SK-N-SH (cell line): ENCODE data around the gene OIP5. TPM values are rescaled to one million over a fixed set of nuclear protein-coding genes. Genes with fewer than 3 reads are reported as not detected.

Experiments
- CTCF ChIA-PET: fragments of 300-600, 350-600 bp; formaldehyde crosslinking; extraction: SDS; loops from one replicate; lab custom pipeline; 2021; lab: Yijun Ruan, JAX
- POLR2A ChIA-PET: fragments of 350-600 bp; sonication (Branson Sonifier 250); formaldehyde crosslinking; extraction: SDS; loops from one replicate; lab custom pipeline; 2020; ENCODE audit warnings: antibody characterized with exemption, inconsistent platforms; lab: Yijun Ruan, JAX
- DNase-seq: peaks from one replicate; pipeline ENCODE4 v3.0.0; 2012
- H2AFZ ChIP-seq: fragments of 200-600 bp; sonication (generic); 2 replicates; pipeline ENCODE4 v1.8.1; 2016; ENCODE audit warnings: antibody characterized with exemption, mild to moderate bottlenecking, low read depth
- H3F3A ChIP-seq: fragments of 200-600 bp; sonication (generic); replicated peaks from 2 replicates; pipeline ENCODE3; 2016; ENCODE audit warnings: antibody characterized with exemption, mild to moderate bottlenecking; ENCODE audit not compliant: insufficient read depth
- H3K27ac ChIP-seq, 2 experiments: fragments of 200-500 bp in 1 of 2; fragments of 200-600 bp in 1 of 2; sonication (Bioruptor generic) in 1 of 2; sonication (generic), shearing (Covaris generic) in 1 of 2; 2 replicates each; pipeline versions ENCODE4 v1.5.1 to v1.6.1; 2014 to 2016; ENCODE audit warnings: low read depth in 2 of 2, inconsistent platforms in 1 of 2, low read length in 1 of 2, mild to moderate bottlenecking in 1 of 2, mixed read lengths in 1 of 2
- H3K27me3 ChIP-seq: fragments of 200-600 bp; sonication (generic), shearing (Covaris generic); 2 replicates; pipeline ENCODE4 v1.6.1; 2016; ENCODE audit warnings: mixed run types; ENCODE audit not compliant: insufficient read depth
- H3K36me3 ChIP-seq, 2 experiments: fragments of 200-500 bp in 1 of 2; fragments of 200-600 bp in 1 of 2; sonication (Bioruptor generic) in 1 of 2; sonication (generic) in 1 of 2; replicated peaks in 1 of 2; 2 replicates each; pipeline versions ENCODE3 to v1.5.1; 2014 to 2016; ENCODE audit warnings: low read length in 1 of 2, mild to moderate bottlenecking in 1 of 2; ENCODE audit not compliant: insufficient read depth in 2 of 2, control insufficient read depth in 1 of 2
- H3K4me1 ChIP-seq, 2 experiments: fragments of 200-500 bp in 1 of 2; fragments of 200-600 bp in 1 of 2; sonication (Bioruptor generic) in 1 of 2; sonication (generic), shearing (Covaris generic) in 1 of 2; 2 replicates each; pipeline versions ENCODE4 v1.5.1 to v1.6.1; 2014 to 2016; ENCODE audit warnings: low read depth in 1 of 2, low read length in 1 of 2, mixed run types in 1 of 2; ENCODE audit not compliant: insufficient read depth in 2 of 2, control insufficient read depth in 1 of 2
- H3K4me2 ChIP-seq: fragments of 200-600 bp; sonication (generic), shearing (Covaris generic); 2 replicates; pipeline ENCODE4 v1.6.1; 2017; ENCODE audit warnings: mixed run types
- H3K4me3 ChIP-seq, 2 experiments: fragments of 200-500 bp in 1 of 2; fragments of 200-600 bp in 1 of 2; sonication (Bioruptor generic) in 1 of 2; sonication (generic), shearing (Covaris generic) in 1 of 2; 2 replicates each; pipeline versions ENCODE4 v1.5.1 to v1.8.1; 2014 to 2016; ENCODE audit warnings: low read depth in 2 of 2, inconsistent platforms in 1 of 2, low read length in 1 of 2, mild to moderate bottlenecking in 1 of 2, mixed read lengths in 1 of 2, moderate library complexity in 1 of 2
- H3K79me2 ChIP-seq: fragments of 200-600 bp; sonication (generic); 2 replicates; pipeline ENCODE4 v1.8.1; 2017; ENCODE audit warnings: mild to moderate bottlenecking; ENCODE audit not compliant: insufficient read depth
- H3K9ac ChIP-seq: fragments of 200-600 bp; sonication (generic); 2 replicates; pipeline ENCODE4 v1.6.1; 2017; ENCODE audit warnings: mixed run types
- H3K9me2 ChIP-seq: fragments of 200-600 bp; sonication (generic); 2 replicates; pipeline ENCODE4 v1.6.1; 2017; ENCODE audit warnings: mixed run types
- H3K9me3 ChIP-seq: fragments of 200-600 bp; sonication (generic); 2 replicates; pipeline ENCODE4 v1.6.1; 2017; ENCODE audit warnings: mixed run types, mild to moderate bottlenecking, moderate library complexity
- H4K20me1 ChIP-seq: fragments of 200-600 bp; sonication (generic); 2 replicates; pipeline ENCODE4 v1.6.1; 2017; ENCODE audit warnings: mild to moderate bottlenecking, mixed run types; ENCODE audit not compliant: insufficient read depth
- CHD2 ChIP-seq: fragments of 150-350 bp; IDR thresholded peaks from 2 replicates; pipeline ENCODE4 v1.6.1; 2018; ENCODE audit warnings: low read length; ENCODE audit not compliant: partially characterized antibody
- CTCF ChIP-seq: fragments of 200-600 bp; sonication (generic); IDR thresholded peaks from 2 replicates; pipeline ENCODE4 v1.6.1; 2017; ENCODE audit warnings: antibody characterized with exemption, mild to moderate bottlenecking, moderate library complexity
- ELF1 ChIP-seq: IDR thresholded peaks from 2 replicates; pipeline ENCODE4 v1.4.0; 2012
- EZH2phosphoT487 ChIP-seq: fragments of 200-600 bp; sonication (generic); IDR thresholded peaks from 2 replicates; pipeline ENCODE4 v1.6.1; 2017; ENCODE audit warnings: low read depth, mixed run types, mild to moderate bottlenecking, antibody characterized with exemption, moderate library complexity, borderline replicate concordance
- GABPA ChIP-seq: IDR thresholded peaks from 2 replicates; pipeline ENCODE4 v1.4.0; 2012; ENCODE audit warnings: low read depth, mild to moderate bottlenecking
- MEF2A ChIP-seq: IDR thresholded peaks from 2 replicates; pipeline ENCODE4 v1.4.0; 2012; ENCODE audit warnings: low read depth, borderline replicate concordance
- MXI1 ChIP-seq: IDR thresholded peaks from 2 replicates; pipeline ENCODE4 v1.6.1; 2012; ENCODE audit warnings: mild to moderate bottlenecking, low read depth, low read length, improper control_type of control experiment
- NFIC ChIP-seq: IDR thresholded peaks from 2 replicates; pipeline ENCODE4 v1.4.0; 2012; ENCODE audit warnings: borderline replicate concordance
- NRF1 ChIP-seq: IDR thresholded peaks from 2 replicates; pipeline ENCODE4 v1.6.1; 2012; ENCODE audit warnings: low read depth, mild to moderate bottlenecking, low read length
- POLR2AphosphoS5 ChIP-seq: IDR thresholded peaks from 2 replicates; pipeline ENCODE4 v1.6.1; 2012; ENCODE audit warnings: low read depth, low read length
- RAD21 ChIP-seq: IDR thresholded peaks from 2 replicates; pipeline ENCODE4 v1.6.1; 2012; ENCODE audit warnings: mild to moderate bottlenecking, low read length
- RCOR1 ChIP-seq: fragments of 150-350 bp; IDR thresholded peaks from 2 replicates; pipeline ENCODE4 v1.6.1; 2017; ENCODE audit warnings: antibody characterized with exemption, low read length
- RFX5 ChIP-seq: IDR thresholded peaks from 2 replicates; pipeline ENCODE4 v1.6.1; 2012; ENCODE audit warnings: mild to moderate bottlenecking, improper control_type of control experiment, low read length
- RXRA ChIP-seq: IDR thresholded peaks from 2 replicates; pipeline ENCODE4 v1.4.0; 2012; ENCODE audit warnings: low read depth, mild to moderate bottlenecking, borderline replicate concordance
- SIN3A ChIP-seq: IDR thresholded peaks from 2 replicates; pipeline ENCODE4 v1.6.1; 2012; ENCODE audit warnings: low read depth, mild to moderate bottlenecking, low read length, moderate library complexity, borderline replicate concordance
- SMC3 ChIP-seq: IDR thresholded peaks from 2 replicates; pipeline ENCODE4 v1.6.1; 2012; ENCODE audit warnings: low read depth, low read length, improper control_type of control experiment
- TAF1 ChIP-seq: IDR thresholded peaks from 2 replicates; pipeline ENCODE4 v1.6.1; 2012; ENCODE audit warnings: low read depth, mild to moderate bottlenecking, low read length, moderate library complexity, borderline replicate concordance
- TCF12 ChIP-seq: IDR thresholded peaks from 2 replicates; pipeline ENCODE4 v1.4.0; 2012
- YY1 ChIP-seq: IDR thresholded peaks from 2 replicates; pipeline ENCODE4 v1.4.0; 2012; ENCODE audit warnings: low read depth, mild to moderate bottlenecking
- ZBTB33 ChIP-seq: IDR thresholded peaks from 2 replicates; pipeline ENCODE4 v1.4.0; 2012; ENCODE audit warnings: low read depth, borderline replicate concordance
- WGBS: methylation state at CpG from one replicate; pipeline ENCODE4 v1.1.6; 2017; ENCODE audit warnings: low lambda C conversion rate; 5-methylcytosine and 5-hydroxymethylcytosine counted together
- polyA plus RNA-seq, 3 experiments: library from polyadenylated mRNA; depleted of rRNA; stranded (reverse); fragments of >200 nt; gene quantifications; 2 replicates each; pipeline ENCODE4 v1.2.3, GENCODE V29; 2012

Gene OIP5
- polyA plus RNA-seq, 1 of the 3 experiments (the other 2 are of a cell fraction): 8.4 TPM

- DNase-seq: no peak
- no peak overlapping the region for H3K9ac ChIP-seq
- CTCF ChIA-PET: interaction anchor here (1.2 kb wide), 1 partner anchor 10 kb away, joined by 3 read pairs; no protein-coding TSS in a partner anchor
- no peaks in the 10 kb centered on the region for H3K79me2 ChIP-seq
- no peak overlapping the region for H3K27ac ChIP-seq
- no peak for TF ChIP-seq RXRA
- TF ChIP-seq ZBTB33: no peak
- no peak for TF ChIP-seq RFX5
- TF ChIP-seq RAD21: no peak
- TF ChIP-seq NRF1: no peak
- TF ChIP-seq TAF1: no peak
- TF ChIP-seq EZH2phosphoT487: no peak
- TF ChIP-seq POLR2AphosphoS5: no peak
- TF ChIP-seq MXI1: no peak
- TF ChIP-seq CTCF: no peak
- no peak for TF ChIP-seq MEF2A
- TF ChIP-seq YY1: no peak
- TF ChIP-seq NFIC: no peak
- TF ChIP-seq GABPA: no peak
- TF ChIP-seq ELF1: no peak
- TF ChIP-seq RCOR1: no peak
- no peak for TF ChIP-seq SMC3
- no peak for TF ChIP-seq SIN3A
- no peak for TF ChIP-seq TCF12
- TF ChIP-seq CHD2: no peak
- POLR2A ChIA-PET: interaction anchor here (0.6 kb wide), 1 partner anchor 31 kb away, joined by 4 read pairs; no protein-coding TSS in a partner anchor
- H2AFZ ChIP-seq: no peak overlapping the region
- H3F3A ChIP-seq: no peaks in the 10 kb centered on the region
- no peaks in the 10 kb centered on the region for H3K4me1 ChIP-seq
- H3K4me3 ChIP-seq: no peak overlapping the region
- no peaks in the 10 kb centered on the region for H3K9me3 ChIP-seq
- H3K36me3 ChIP-seq: peaks cover 26 to 30% of the 10 kb centered on the region in 2 experiments
- H3K9me2 ChIP-seq: no peaks in the 10 kb centered on the region
- 90% methylated on average over 6 of the region's 12 CpGs for WGBS
- no peak overlapping the region for H3K4me2 ChIP-seq
- no peaks in the 10 kb centered on the region for H4K20me1 ChIP-seq
- no peaks in the 10 kb centered on the region for H3K27me3 ChIP-seq
These were observed 72.7 kb downstream of the OIP5 start for GRCh38 chr15:41259546-41260189.

Other genes starting within 250 kb of the OIP5 start
- 4.6 and 5.2 TPM in 2 replicates for gene INO80, start 216.3 kb downstream of the OIP5 start, polyA plus RNA-seq (2012; rRNA removed)
- gene EXD1, start 101.8 kb downstream of the OIP5 start, polyA plus RNA-seq (2012; rRNA removed): 0.02 and 0.07 TPM in 2 replicates
- 30.5 and 35.8 TPM in 2 replicates for gene CHP1, start 101.3 kb downstream of the OIP5 start, polyA plus RNA-seq (2012; rRNA removed)
- gene NUSAP1, start 290 bp upstream of the OIP5 start, polyA plus RNA-seq (2012; rRNA removed): 41.1 and 43.5 TPM in 2 replicates
- gene NDUFAF1, start 69.9 kb upstream of the OIP5 start, polyA plus RNA-seq (2012; rRNA removed): 14.9 and 17.9 TPM in 2 replicates
- gene RTF1, start 84.5 kb upstream of the OIP5 start, polyA plus RNA-seq (2012; rRNA removed): 27.8 and 32.4 TPM in 2 replicates
- gene ITPKA, start 161.3 kb upstream of the OIP5 start, polyA plus RNA-seq (2012; rRNA removed): 1.0 and 2.2 TPM in 2 replicates
- gene LTK, start 181.2 kb upstream of the OIP5 start, polyA plus RNA-seq (2012; rRNA removed): 0.06 and 0.07 TPM in 2 replicates
- 18.0 and 20.2 TPM in 2 replicates for gene RPAP1, start 211.7 kb upstream of the OIP5 start, polyA plus RNA-seq (2012; rRNA removed)
- 8.7 and 10.3 TPM in 2 replicates for gene TYRO3, start 226.6 kb upstream of the OIP5 start, polyA plus RNA-seq (2012; rRNA removed)